ENCODE measurements around the gene PROZ.

- TF ChIP-seq YY1 (IDR thresholded peaks at IDR 0.05; ENCODE audit: insufficient read depth, insufficient read length) (no peak), ZNF274 (IDR thresholded peaks at IDR 0.05; ENCODE audit: low read depth, low read length) (no peak)
Measured at GRCh38 chr13:113205428-113205931, 47.0 kb downstream of the PROZ start.

Measured in NT2/D1 (cell line).